HG02571 (cell line): ENCODE results near the gene SLC2A5.

Experiments
- ATAC-seq: cut with Tn5 transposase; IDR thresholded peaks from one replicate; pipeline ENCODE4 v1.9.1; 2021; ENCODE audit warnings: mild to moderate bottlenecking, moderate library complexity; ENCODE audit not compliant: unreplicated experiment

The SLC2A5 gene

DNA sequence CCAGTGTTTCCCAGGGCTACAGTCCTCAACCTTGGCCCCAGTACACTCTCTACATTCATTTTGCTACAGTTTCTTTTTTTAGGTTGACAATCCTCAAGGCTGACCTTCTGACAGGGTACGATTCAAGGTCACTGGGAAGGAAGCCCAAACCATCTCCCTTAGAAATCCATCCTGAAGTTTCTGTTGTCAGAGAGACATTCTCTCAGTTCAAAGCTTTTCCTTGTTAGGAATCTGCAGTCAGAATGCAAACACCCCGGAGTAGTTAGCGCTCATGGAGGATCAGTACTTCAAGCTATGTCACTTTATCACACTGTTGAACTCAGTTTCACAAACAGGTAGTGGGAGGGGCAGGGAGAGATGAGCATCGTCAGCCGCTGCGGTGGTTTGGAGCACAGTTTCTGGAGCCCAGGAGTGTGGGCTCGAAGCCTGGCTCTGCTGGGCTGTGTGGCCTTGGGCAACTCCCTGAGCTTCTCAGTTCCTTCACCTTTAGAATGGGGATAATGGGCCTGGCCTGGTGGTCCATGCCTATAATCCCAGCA lies 4.2 kb downstream of the SLC2A5 start:
- no peak for ATAC-seq

DNA sequence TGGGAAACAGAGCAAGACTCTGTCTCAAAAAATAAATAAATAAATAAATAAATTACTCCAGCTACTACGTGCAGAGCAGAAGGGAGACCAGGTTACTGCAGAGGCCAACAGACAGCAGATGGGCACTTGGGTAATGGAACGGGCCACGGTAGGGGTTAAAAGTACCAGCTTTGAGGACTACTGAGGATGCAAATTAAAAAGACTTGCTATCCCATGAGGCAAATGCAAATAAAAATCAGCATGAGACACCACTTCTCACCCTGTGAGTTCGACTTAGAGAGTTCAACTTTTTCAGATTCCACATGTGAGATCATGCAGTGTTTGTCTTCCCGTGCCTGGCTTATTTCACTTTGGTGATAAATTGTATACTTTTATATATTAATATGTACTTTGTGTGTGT lies 6.6 kb downstream of the SLC2A5 start:
- no peak for ATAC-seq

DNA sequence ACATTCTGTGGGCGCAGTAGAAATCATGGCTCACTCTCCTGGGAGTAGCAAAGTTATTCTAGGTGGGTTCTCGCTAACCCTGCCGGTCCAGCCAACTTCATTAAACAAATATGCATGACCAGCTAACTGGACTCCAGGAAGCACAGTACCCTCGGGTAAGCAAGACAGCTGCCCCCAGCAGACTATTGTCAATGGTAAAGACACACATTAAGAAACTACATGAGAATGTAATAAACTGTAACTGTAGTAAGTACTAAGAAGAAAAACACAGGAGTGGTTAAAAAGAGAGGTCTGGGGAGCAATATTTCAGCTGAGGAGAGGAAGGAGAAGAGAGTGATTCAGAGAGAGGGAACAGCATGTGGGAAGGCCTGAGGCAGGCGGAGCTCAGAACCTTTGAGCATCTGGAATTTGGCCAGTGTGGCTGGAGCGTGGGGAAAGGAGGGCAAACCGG lies 7.4 kb downstream of the SLC2A5 start:
- no peak for ATAC-seq

DNA sequence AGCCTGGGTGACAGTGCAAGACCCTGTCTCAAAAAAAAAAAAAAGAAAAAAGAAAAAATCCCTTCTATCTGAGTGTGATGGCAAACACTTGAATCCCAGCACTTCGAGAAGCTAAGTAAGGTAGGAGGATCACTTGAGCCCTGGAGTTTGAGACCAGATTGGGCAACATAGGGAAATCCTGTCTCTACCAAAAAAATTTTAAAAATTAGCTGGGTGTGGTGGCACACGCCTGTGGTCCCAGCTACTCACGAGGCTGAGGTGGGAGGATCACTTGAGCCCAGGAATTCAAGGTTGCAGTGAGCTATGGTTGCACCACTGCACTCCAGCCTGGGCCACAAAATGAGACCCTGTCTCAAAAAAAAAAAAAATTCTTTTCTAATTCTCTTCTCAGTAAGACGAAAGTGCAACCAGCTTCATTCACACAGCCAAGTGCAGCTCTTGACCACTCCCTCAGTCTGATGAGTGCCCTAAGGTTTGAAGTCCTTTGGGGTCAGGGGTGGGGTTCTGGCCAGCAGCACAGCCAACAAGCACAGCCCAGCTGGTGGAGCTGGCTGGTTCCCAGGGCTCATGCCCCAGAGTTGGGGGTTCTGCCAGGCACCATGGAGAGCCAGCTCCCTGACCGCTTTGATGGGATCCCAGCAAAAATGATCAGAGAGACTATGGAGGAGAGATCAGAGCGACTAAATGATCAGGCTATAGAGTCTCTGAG lies 8.0 kb downstream of the SLC2A5 start:
- ATAC-seq = no peak

DNA sequence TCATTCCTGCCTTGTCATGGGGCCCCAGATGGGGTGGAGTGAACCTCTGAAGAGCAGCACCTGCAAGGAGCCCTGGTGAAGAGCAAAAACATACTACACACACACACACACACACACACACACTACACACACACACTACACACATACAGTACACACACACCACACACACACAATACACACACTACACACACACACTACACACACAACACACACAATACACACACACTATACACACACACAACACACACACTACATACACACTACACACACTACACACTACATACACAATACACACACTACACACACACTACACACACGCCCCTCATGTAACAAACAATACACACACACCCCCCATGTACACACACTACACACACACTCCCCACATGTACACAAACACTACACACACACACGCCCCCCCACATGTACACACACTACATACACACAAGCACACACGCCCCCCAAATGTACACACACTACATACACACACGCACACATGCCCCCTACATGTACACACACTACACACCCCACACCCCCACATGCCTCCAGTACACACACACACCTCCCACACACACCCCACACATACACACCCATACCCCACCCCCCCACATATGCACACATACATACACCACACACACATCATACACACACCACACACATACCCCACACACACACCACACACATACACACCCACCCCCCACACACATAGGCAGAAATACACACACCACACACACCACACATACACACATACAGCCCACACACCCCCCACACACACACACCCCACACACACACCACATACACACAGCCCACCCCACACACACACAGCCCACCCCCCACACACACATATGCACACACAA lies 9.3 kb downstream of the SLC2A5 start:
- ATAC-seq = no peak

DNA sequence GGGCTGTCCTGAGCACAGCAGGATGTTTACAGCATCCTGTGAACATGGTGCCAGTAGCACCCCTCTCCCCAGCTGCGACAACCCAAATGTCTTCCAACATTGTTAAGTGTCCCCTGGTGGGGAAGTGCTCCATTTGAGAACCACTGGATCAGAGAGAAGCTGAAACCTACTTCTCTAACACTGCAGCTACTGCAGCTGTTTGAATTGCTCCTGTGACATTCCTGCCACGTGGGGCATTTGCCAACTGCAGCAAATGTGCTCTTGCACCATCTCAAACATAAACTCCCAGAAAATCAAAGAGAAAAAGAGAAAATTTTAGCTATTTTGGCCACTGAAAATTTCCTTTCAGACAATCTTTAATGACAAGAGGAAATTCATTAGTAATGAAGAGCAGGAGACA lies 11.0 kb downstream of the SLC2A5 start:
- ATAC-seq = no peak

DNA sequence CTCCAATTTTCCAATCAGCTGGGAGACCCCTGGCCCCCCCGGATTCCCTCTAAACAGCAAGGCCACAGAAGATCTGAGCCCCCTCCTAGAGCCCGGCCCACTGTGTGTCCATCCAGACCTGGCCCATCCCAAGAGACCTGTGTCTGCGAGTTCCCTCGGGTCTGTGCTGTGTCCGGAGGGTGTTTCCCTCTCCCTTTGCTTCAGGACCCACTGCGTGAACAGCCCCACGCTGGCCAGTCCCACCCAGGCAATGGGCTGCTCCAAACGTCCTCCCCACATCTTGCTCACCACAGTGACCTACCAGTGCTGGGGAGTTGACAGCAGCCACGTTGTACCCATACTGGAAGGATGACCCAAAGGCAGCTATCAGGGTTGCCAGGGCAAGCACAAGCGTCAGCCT lies 11.6 kb downstream of the SLC2A5 start:
- no peak for ATAC-seq

DNA sequence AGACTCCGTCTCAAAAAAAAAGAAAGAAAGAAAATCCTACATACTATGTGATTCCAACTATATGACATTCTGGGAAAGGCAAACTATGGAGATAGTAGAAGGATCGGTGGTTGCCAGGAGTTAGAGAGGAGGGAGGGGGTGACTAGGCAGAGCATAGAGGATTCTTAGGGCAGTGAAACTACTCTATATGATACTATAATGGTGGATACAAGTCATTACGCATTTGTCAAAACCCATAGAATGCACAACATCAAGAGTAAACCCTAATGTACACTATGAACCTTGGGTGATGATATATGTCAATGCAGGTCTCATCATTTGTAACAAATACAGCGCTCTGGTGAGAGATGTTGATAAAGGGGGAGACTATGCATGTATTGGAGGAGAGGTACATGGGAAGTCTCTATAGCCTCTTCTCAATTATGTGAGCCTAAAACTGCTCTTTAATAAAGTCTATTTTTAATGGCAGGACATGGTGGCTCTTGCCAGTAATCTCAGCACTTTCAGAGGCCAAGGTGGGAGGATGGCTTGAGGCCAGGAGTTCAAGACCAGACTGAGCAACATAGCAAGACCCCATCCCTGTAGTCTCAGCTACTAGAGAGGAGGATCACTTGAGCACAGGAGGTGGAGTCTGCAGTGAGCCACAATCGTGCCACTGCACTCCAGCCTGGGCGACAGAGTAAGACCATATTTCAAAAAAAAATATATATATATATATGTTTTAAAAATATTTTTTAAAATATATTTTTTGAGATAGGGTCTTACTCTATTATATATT lies 17.0 kb downstream of the SLC2A5 start:
- no peak for ATAC-seq

DNA sequence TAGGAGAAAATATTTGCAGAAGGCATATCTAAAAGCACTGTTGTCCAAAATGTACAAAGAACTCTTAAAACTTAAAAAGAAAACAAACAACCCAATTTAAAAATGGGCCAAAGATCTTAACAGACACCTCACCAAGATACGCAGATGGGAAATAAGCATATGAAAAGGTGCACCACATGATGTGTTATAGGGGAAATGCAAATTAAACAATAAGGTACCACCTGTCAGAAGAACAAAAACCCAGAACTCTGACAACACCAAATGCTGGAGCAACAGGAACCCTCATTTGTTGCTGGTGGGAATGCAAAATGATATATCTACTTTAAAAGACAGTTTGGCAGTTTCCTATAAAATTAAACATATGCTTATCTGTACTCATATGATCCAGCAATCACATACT lies 18.1 kb downstream of the SLC2A5 start:
- ATAC-seq = no peak

DNA sequence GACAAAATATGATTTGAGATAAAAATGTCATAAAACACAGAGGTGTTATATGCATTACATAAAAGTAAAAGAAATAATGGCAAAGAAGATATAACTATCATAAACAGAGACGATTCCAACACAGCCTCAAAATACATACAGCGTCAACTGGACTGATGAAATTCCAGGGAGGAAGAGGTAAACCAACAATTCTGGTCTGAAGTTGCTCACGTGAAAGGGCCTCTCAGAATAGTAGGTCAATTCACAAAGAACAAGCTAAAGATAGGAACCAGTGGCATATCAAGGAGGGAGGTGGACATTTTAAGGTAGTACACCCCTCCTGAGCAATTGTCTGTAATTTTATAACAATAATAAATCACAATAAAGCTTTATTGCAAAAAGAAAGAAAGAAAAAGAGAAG lies 18.6 kb downstream of the SLC2A5 start:
- no peak for ATAC-seq

DNA sequence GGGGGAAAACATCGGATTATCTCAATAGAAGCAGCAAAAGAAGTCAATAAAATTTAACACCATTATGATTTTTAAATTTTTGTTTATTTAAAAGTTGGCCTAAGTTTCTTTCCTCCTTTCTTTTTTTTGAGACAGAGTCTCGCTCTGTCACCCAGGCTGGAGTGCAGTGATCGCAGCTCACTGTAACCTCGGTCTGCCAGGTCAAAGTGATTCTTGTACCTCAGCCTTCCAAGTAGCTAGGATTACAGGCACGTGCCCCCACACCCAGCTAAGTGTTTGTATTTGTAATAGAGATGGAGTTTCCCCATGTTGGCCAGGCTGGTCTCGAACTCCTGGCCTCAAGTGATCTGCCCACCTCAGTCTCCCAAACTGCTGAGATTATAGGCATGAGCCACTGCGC lies 20.9 kb downstream of the SLC2A5 start:
- no peak for ATAC-seq

DNA sequence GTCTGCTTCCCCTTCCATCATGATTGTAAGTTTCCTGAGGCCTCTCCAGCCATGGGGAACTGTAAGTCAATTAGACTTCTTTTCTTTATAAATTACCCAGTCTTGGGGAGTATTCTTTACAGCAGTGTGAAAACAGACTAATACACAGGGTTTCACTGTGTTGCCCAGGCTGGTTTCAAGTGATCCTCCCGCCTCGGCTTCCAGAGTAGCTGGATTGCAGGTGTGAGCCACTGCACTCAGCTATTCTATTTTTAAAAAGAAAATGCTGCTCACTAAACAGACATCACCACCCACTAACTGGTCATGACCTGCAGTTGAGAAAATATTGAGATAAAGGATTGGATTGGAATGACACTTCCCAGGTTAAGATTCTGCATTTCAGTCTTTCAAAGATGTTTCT lies 22.4 kb downstream of the SLC2A5 start:
- no peak for ATAC-seq

DNA sequence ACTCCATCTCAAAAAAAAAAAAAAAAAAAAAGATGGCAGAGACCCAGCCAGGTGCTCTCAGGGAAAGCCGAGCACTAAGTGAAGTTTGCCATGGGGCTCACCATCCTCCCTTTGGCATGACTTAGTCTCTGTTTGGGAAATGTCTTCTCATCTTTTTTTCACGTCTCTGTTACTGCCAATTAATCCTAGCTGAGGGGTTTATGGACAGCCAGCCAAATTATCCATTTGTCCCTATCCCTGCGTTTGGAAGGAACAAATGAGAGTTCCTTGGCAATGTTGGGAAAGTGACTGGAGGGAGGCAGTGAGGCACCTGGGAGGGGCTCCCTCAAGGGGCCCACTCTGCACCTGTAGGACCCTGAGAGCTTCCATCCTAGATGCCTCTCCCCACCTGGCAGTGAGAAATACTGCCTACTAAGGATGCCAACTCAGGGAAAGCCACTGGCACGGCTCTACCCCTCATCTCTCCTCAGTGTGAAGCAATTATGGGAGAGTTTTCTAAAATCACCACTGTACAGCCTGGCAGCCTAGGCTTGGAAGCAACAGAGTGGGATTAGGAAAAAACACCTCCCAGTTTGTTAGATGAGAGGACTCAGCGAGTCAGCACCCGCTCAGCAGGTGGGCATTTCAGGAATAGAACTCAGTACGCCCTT lies 23.4 kb downstream of the SLC2A5 start:
- no peak for ATAC-seq

DNA sequence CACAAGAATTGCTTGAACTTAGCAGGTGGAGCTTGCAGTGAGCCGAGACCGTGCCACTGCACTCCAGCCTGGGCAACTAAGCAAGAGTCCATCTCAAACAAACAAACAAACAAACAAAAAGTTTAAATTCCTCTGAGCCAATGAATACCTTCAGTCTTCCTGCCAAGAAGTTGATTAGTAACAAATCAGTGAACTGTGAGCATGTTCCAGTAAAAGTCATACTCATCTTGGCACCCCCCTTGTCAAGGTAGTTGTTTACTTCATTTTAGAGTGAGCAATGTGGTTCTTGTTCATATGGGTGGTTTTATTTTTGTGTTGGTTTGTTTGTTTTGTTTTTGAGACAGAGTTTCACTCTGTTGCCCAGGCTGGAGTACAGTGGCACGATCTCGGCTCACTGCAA lies 25.2 kb downstream of the SLC2A5 start:
- ATAC-seq = no peak

DNA sequence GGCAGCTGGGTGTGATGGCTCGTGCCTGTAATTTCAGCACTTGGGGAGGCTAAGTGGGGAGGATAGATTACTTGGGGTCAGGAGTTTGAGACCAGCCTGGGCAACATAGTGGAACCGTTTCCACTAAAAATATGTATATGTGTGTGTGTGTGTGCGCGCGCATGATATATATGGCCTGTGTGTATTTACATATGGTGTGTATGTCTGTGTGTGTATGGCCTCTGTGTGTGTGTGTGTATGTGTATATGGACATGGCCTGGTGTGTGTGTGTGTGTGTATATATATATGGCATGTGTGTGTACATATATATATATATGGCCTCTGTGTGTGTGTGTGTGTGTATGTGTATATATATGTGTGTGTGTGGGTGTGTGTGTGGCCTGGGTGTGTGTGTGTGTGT lies 27.2 kb downstream of the SLC2A5 start:
- no peak for ATAC-seq

DNA sequence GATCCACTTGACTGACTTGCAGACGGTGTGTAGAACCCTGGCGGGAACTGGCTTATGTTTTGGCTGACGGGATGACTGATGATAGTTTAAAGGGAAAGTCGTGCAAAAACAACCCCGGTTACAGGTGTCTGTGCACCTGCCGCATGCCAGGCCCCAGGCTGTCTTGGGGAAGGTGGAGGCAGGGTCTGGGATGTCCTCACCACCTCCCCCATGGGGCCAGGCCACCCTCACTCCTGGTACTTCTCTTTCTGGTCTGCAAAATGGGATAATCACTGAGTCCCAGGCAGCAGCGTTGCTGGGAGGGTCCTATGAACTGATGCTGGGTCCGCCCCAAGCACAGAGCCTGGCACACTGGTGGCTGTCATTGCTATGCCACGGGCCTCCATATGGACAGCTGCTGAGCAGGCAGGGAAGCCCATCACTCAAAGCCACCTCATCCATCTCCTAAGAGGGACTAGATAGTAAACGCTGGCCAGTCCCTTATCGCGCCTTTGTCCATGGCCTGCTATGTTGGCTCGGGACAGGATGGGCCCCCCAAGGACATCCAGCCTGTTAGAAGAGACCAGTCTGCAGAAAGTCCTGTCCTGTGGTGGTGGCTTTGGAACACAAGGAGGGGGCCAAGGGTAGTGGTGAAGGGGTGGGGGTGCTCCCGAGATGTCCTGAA lies 28.2 kb downstream of the SLC2A5 start:
- ATAC-seq = no peak

DNA sequence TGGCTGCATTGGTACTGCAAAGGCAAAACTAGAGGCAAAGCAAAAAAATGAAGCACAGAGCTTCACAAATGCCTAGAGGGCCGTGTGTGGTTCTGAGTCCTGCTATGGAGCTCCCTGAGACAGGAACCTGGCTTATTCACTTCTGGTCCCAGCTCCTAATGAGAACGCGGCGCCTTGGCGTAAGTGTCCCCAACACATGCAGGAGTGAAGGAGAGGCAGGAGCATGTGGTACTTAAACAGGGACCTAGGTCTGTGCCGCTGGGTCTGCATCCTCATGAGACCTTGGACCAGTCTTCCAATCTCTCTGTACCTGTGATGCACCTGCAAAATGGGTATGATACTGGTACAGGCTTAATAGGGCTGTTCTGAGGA lies 28.8 kb downstream of the SLC2A5 start:
- ATAC-seq = no peak

DNA sequence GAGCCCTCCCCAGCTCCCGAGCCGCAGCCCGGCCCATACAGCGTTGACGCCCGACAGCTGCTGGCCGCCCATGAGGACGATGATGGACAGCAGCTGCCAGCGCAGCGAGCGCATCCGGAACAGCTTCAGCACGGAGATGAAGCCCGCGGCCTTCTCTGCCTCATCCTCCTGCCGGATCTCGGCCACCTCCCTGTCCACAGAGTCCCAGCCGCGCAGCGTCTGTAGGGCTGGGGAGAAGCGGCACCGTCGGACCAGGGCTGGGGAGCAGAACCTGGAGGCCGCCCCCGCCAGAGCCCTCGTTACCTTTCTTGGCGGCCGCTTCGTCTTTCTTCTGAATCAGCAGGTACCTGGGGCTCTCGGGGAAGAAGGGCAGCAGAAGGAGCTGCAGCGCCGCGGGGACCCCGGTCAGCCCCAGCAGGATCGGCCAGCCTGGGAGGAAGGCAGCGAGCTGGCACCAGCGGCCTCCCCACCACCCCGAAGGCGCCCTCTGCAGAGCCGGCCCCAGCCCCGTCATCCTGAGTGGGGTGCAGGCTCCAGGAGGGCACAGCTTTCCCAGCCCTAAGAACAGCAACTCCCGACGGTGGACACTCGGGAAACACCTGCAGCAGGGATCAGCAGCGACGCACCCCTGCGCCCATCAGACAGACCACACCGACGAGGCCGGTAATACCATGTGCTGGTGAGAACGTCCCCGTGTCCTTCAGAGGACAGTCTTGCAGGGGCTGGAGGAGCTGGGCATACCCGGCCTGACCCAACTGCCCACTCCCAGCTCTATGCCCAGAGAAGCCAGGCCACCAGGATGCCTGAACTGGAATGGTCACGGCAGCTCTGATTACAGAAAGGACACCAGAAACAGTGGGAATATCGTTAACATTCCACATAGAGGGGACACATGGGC lies 29.4 kb downstream of the SLC2A5 start:
- no peak for ATAC-seq
